ENCODE measurements around the gene PARD3B. TPM values are rescaled to one million over a fixed set of nuclear protein-coding genes. Genes with fewer than 3 reads are reported as not detected.

PARD3B gene
- total and polyA plus RNA-seq, 2 of the 13 experiments (the other 11 are each of a cell fraction or from before 2014, with no cell fraction given) = 0.71 to 2.3 TPM

DNA sequence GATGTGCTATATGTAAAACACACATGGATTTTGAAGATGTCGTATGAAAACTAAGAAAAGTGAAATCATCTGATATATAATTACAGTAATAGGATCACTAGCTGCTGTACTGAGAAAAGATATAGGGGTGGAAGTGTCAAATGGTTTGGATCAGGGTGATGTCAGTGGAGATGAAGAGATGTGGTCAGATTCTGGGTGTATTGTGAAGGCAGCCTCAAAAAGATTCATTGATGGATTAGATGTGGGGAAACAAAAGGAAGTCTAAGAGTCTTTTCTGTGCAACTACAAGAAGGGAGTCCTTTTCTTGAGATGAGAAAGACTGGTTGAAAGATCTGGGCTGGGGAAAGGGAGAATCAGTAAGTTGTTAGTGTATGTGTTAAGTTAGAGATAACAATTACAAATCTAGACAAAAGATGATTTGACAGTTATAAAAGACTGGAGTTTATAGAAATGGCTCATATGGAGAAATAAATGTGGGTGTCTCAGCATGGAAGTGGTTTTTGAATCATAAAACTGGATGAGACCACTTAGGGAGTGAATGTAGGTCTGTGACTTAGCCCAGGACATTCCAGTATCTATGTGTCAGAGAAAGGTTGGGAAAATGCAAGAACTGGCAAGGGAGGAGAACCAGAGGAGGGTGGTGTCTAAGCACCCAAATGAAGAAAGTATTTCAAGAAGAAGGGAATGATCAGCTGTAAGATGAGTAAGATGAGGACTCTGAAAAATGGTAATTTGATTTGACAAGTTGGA lies 347.4 kb downstream of the PARD3B start:
- BruUV-seq (replicated peaks) = no TSS peak
- intact Hi-C loops (cut with micrococcal nuclease; ENCODE audit: unreplicated experiment) = no loop called here
- POLR2A ChIA-PET = no interaction called here
- in situ Hi-C loops (cut with HindIII; ENCODE audit: extremely low pct_ligation_motif_present, low pct_unique_long_range_greater_than_20kb) = no loop called here
- no peaks in the 10 kb centered on the region for H3K36me3 ChIP-seq (replicated peaks in 1 of 2; ENCODE audit: control insufficient read depth in 1 of 2, insufficient read depth in 2 of 2, low read length in 2 of 2)
- DNase-seq (ENCODE audit: low spot score) (no peak), FAIRE-seq (no peak), ATAC-seq (no peak)
- no peaks in the 10 kb centered on the region for H4K20me1 ChIP-seq (ENCODE audit: insufficient read depth, low read length)
- 19% methylated on average over 1 of the region's 1 CpG for WGBS (ENCODE audit: low lambda C conversion rate)
- H3K79me2 ChIP-seq (ENCODE audit: insufficient read depth, low read length) = no peaks in the 10 kb centered on the region
- no peaks in the 10 kb centered on the region for H3K4me1 ChIP-seq (ENCODE audit: insufficient read depth, low read length)
- H3K4me2 ChIP-seq (ENCODE audit: low read depth, low read length) = no peak overlapping the region
- no peak overlapping the region for H2AFZ ChIP-seq (ENCODE audit: low read length)
- no peaks in the 10 kb centered on the region; a peak in 1 of 5 replicates for H3K27me3 ChIP-seq (ENCODE audit: control insufficient read depth in 1 of 2, insufficient read depth in 2 of 2, low read length in 2 of 2)
- peaks cover 14% of the 10 kb centered on the region; the same call in 1 of the 2 replicates for H3K9me3 ChIP-seq (ENCODE audit: low read length)
- H3K27ac ChIP-seq (ENCODE audit: extremely low read length, insufficient read depth, low read length) = no peak overlapping the region
- CTCF ChIA-PET (ENCODE audit: low intra/inter-chr PET ratio, low total read pairs) = no interaction called here
- H3K4me3 ChIP-seq (replicated peaks in 1 of 3; ENCODE audit: insufficient read depth in 1 of 3, low read depth in 2 of 3, low read length in 3 of 3) = no peak overlapping the region
- no peak overlapping the region for H3K9ac ChIP-seq (ENCODE audit: insufficient read depth, low read depth, low read length)
- TF ChIP-seq ZNF550 (CRISPR knock-in tag; IDR thresholded peaks at IDR 0.05; ENCODE audit: borderline replicate concordance) (no peak), HNRNPUL1 (IDR thresholded peaks at IDR 0.05; ENCODE audit: low read depth, low read length) (no peak), NFE2L2 (IDR thresholded peaks at IDR 0.05; ENCODE audit: low read length) (no peak), ZNF235 (CRISPR knock-in tag; IDR thresholded peaks at IDR 0.05; ENCODE audit: borderline replicate concordance) (no peak), EZH2 (conservative IDR thresholded peaks at IDR 0.05; ENCODE audit: low read depth, low read length) (no peak), ZNF124 (CRISPR knock-in tag; IDR thresholded peaks at IDR 0.05) (no peak), ZNF878 (CRISPR knock-in tag; IDR thresholded peaks at IDR 0.05) (no peak), DNMT1 (CRISPR knock-in tag; IDR thresholded peaks at IDR 0.05) (no peak), ZFP36L1 (CRISPR knock-in tag; IDR thresholded peaks at IDR 0.05) (no peak), SMC3 (IDR thresholded peaks at IDR 0.05; ENCODE audit: low read length) (no peak), MATR3 (CRISPR knock-in tag; IDR thresholded peaks at IDR 0.05) (no peak), ZNF260 (CRISPR knock-in tag; IDR thresholded peaks at IDR 0.05; ENCODE audit: borderline replicate concordance, low read depth) (no peak), FOXA3 (CRISPR knock-in tag; IDR thresholded peaks at IDR 0.05) (no peak), ZFP36 (IDR thresholded peaks at IDR 0.05; ENCODE audit: borderline replicate concordance, low read depth, low read length, partially characterized antibody) (no peak), ZNF775 (CRISPR knock-in tag; IDR thresholded peaks at IDR 0.05; ENCODE audit: borderline replicate concordance) (no peak), ZNF101 (CRISPR knock-in tag; IDR thresholded peaks at IDR 0.05; ENCODE audit: borderline replicate concordance, low read depth) (no peak), SMAD3 (CRISPR knock-in tag; IDR thresholded peaks at IDR 0.05) (no peak), ZSCAN12 (CRISPR knock-in tag; IDR thresholded peaks at IDR 0.05) (no peak)
- TF ChIP-seq, protein P1, sequence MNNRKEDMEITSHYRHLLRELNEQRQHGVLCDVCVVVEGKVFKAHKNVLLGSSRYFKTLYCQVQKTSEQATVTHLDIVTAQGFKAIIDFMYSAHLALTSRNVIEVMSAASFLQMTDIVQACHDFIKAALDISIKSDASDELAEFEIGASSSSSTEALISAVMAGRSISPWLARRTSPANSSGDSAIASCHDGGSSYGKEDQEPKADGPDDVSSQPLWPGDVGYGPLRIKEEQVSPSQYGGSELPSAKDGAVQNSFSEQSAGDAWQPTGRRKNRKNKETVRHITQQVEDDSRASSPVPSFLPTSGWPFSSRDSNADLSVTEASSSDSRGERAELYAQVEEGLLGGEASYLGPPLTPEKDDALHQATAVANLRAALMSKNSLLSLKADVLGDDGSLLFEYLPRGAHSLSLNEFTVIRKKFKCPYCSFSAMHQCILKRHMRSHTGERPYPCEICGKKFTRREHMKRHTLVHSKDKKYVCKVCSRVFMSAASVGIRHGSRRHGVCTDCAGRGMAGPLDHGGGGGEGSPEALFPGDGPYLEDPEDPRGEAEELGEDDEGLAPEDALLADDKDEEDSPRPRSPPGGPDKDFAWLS (CRISPR knock-in tag; IDR thresholded peaks at IDR 0.05; ENCODE audit: borderline replicate concordance) = no peak

All from HepG2 (cell line).